PFSK-1 (cell line): ENCODE results near the gene ZNF732. TPM values are rescaled to one million over a fixed set of nuclear protein-coding genes. Genes with fewer than 3 reads are reported as not detected.

Experiments
- FOXP2 ChIP-seq: optimal IDR thresholded peaks from 2 replicates; pipeline ENCODE3; 2011; ENCODE audit warnings: borderline replicate concordance, control low read depth, inconsistent platforms; ENCODE audit not compliant: insufficient read depth; ENCODE audit errors: extremely low read length, extremely low read depth
- POLR2AphosphoS5 ChIP-seq: IDR thresholded peaks from 2 replicates; pipeline ENCODE4 v1.6.1; 2012; ENCODE audit warnings: low read depth, mild to moderate bottlenecking, control low read depth, low read length, moderate library complexity
- SIN3A ChIP-seq: IDR thresholded peaks from 2 replicates; pipeline ENCODE4 v1.6.1; 2012; ENCODE audit warnings: mild to moderate bottlenecking, low read length, moderate library complexity, borderline replicate concordance; ENCODE audit not compliant: insufficient read depth
- TAF1 ChIP-seq: IDR thresholded peaks from 2 replicates; pipeline ENCODE4 v1.6.1; 2012; ENCODE audit warnings: low read length, control low read depth, borderline replicate concordance; ENCODE audit not compliant: insufficient read depth
- polyA plus RNA-seq: library from polyadenylated mRNA; unstranded; fragments of >200 nt; gene quantifications from one replicate; pipeline ENCODE4 v1.2.1, GENCODE V29; 2012; ENCODE audit warnings: low read depth, missing spikeins; ENCODE audit not compliant: insufficient read length
- TF ChIP-seq, protein P1 (sequence below), 2 experiments: IDR thresholded peaks; 2 replicates each; pipeline versions ENCODE4 v1.6.1 to v1.8.0; 2011 to 2012; ENCODE audit warnings: low read depth in 2 of 2, low read length in 2 of 2, control low read depth in 1 of 2, inconsistent platforms in 1 of 2, mild to moderate bottlenecking in 1 of 2, moderate library complexity in 1 of 2; ENCODE audit not compliant: insufficient read depth in 1 of 2

ZNF732 gene
- not detected for polyA plus RNA-seq

DNA sequence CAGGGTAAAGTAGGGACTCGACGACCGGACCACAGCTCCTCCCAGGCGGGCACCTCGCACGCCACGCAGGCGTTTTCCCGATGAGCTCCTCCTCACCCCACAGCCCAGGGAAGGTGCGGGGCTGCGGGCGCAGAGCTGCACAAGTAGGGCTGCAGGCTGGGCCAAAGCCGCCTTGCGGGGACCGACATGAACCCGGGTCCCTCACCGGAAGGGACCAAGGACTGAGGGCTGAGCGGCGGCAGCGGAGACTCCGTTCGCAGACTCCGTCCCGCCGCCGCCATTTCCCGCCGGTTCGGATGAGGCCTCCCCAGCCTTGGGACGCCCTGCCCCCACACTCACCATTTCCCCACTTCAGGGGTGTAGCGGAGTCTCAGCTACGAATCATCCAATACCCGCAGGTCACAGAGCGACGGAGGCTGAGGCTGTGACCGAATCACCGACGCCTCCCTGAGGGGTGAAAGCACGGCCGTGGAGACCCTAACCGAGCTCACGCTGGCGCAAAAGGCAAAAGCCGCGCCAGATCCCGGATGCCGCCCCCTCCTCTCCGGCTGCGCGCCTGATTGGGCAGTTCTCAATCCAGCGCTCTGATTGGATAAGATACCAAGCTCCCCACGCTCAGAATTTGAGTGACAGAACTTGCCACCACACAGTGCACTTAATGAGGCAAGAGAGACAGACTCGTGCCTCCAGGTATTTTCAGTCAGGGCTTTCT lies at the start of gene ZNF732:
Gene ZNF732 (minus strand): TSS at position 506 of the 712 bp plus-strand sequence. CDS start 164 bp downstream, at position 342.
- no peak for TF ChIP-seq FOXP2
- TF ChIP-seq, protein P1, sequence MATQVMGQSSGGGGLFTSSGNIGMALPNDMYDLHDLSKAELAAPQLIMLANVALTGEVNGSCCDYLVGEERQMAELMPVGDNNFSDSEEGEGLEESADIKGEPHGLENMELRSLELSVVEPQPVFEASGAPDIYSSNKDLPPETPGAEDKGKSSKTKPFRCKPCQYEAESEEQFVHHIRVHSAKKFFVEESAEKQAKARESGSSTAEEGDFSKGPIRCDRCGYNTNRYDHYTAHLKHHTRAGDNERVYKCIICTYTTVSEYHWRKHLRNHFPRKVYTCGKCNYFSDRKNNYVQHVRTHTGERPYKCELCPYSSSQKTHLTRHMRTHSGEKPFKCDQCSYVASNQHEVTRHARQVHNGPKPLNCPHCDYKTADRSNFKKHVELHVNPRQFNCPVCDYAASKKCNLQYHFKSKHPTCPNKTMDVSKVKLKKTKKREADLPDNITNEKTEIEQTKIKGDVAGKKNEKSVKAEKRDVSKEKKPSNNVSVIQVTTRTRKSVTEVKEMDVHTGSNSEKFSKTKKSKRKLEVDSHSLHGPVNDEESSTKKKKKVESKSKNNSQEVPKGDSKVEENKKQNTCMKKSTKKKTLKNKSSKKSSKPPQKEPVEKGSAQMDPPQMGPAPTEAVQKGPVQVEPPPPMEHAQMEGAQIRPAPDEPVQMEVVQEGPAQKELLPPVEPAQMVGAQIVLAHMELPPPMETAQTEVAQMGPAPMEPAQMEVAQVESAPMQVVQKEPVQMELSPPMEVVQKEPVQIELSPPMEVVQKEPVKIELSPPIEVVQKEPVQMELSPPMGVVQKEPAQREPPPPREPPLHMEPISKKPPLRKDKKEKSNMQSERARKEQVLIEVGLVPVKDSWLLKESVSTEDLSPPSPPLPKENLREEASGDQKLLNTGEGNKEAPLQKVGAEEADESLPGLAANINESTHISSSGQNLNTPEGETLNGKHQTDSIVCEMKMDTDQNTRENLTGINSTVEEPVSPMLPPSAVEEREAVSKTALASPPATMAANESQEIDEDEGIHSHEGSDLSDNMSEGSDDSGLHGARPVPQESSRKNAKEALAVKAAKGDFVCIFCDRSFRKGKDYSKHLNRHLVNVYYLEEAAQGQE (IDR thresholded peaks at IDR 0.05; ENCODE audit: insufficient read depth in 1 of 2, low read depth in 2 of 2, low read length in 2 of 2) = no peak
- TF ChIP-seq POLR2AphosphoS5 = no peak
- TF ChIP-seq TAF1 = no peak
- no peak for TF ChIP-seq SIN3A

DNA sequence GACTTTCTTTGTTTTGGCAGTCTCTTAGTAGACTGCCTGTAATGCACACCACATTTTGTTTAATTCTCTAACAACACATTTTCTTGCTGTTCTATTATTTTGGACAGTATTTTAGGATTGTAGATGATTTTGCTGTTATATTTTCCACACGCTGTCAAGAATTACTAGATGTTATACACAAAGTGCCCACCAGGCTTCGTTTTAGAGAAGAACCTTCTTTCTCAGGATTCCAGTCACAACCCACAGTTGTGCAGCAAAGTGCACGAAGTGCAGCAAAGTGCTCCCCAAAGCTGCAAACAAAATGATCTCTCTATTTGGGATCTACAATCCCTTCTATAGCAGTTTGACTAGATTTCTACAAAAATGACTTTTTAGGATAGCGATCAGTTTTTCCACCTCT lies 34.7 kb upstream of the ZNF732 start:
- no peak for TF ChIP-seq FOXP2
- no peak for TF ChIP-seq TAF1
- TF ChIP-seq POLR2AphosphoS5 = no peak
- no peak for TF ChIP-seq SIN3A
- TF ChIP-seq, protein P1 (IDR thresholded peaks at IDR 0.05; ENCODE audit: insufficient read depth in 1 of 2, low read depth in 2 of 2, low read length in 2 of 2) = no peak

DNA sequence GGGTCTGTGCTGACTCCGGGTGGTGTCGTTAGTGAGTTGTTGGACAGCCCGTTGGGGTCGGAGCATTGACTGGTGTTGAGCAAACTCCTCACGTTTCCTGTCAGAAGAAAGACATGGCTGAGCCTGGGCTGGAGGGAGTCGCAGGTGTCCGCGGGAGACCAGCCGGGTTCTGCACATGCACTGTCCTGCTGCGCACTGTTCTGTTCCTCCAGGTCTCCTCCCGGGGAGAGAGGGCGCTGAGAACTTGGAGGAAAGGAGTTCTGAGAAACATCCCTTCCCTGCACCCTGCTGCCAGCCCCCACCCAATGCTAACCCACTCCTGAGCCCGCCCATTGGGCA lies 33.5 kb upstream of the ZNF732 start:
- TF ChIP-seq FOXP2 (no peak), TAF1 (no peak), SIN3A (no peak), POLR2AphosphoS5 (no peak)
- TF ChIP-seq, protein P1 (IDR thresholded peaks at IDR 0.05; ENCODE audit: insufficient read depth in 1 of 2, low read depth in 2 of 2, low read length in 2 of 2) = no peak

DNA sequence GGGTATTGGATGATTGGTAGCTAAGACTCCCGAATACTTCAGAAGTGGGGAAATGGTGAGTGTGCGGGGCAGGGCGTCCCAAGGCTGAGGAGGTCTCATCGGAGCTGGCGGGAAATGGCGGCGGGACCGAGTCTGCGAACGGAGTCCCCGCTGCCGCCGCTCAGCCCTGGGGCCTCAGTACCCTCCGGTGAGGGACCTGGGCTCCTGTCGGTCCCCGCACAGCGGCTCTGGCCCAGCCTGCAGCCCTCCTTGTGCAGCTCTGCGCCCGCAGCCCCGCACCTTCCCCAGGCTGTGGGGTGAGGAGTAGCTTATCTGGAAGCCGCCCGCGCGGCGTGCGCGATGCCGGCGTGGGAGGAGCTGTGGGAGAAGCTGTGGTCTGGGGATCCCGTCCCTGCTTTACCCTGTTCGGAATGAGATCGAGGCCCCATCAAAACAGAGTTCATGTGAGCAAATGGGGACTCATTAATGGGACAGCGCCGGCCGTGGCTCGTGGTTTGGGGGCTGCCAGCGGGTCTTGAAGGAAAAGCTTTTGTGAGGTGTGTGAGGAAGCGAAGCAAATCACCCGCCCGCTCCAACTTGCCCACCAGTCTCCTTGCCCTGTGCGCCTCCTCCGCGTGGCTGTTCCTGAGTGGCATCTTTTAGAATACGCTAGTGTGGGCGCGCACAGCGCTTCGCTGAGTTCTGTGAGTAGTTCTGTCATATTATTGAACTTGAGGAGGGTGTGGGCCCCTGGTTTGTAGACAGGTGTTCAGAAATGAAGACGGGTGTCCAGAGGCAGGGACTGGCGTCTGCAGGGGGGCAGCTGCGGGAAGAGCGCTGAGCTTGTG lies 32.9 kb upstream of the ZNF732 start:
- TF ChIP-seq TAF1 (no peak; the same call in 1 of the 2 replicates), POLR2AphosphoS5 (no peak), FOXP2 (no peak), SIN3A (no peak)
- TF ChIP-seq, protein P1 (IDR thresholded peaks at IDR 0.05; ENCODE audit: insufficient read depth in 1 of 2, low read depth in 2 of 2, low read length in 2 of 2) = no peak
